Karpas-422 (cell line): ENCODE data around the gene HELZ. TPM values are rescaled to one million over a fixed set of nuclear protein-coding genes. Genes with fewer than 3 reads are reported as not detected.
"Not testable (repeated sequence)": the region's sequence is repeated elsewhere in the genome, so short reads cannot be mapped to it uniquely, and the experiment has no call there.

Experiments
- DNase-seq: peaks from one replicate; pipeline ENCODE4 v3.0.0-alpha.2; 2015
- H2AFZ ChIP-seq: fragments of 200-600 bp; sonication (generic); 2 replicates; pipeline ENCODE4 v1.6.1; 2014; ENCODE audit warnings: antibody characterized with exemption, low read length, mixed read lengths
- H3K27ac ChIP-seq: fragments of 200-600 bp; sonication (generic); 2 replicates; pipeline ENCODE4 v1.5.1; 2014; ENCODE audit warnings: mild to moderate bottlenecking, low read length, moderate library complexity
- H3K27me3 ChIP-seq: fragments of 200-600 bp; sonication (generic); 2 replicates; pipeline ENCODE4 v1.6.1; 2014; ENCODE audit warnings: low read length, mixed read lengths
- H3K36me3 ChIP-seq: fragments of 200-600 bp; sonication (generic); 2 replicates; pipeline ENCODE4 v1.6.1; 2014; ENCODE audit warnings: low read length, mixed read lengths; ENCODE audit not compliant: insufficient read depth
- H3K4me1 ChIP-seq: fragments of 200-600 bp; sonication (generic); 2 replicates; pipeline ENCODE4 v1.6.1; 2014; ENCODE audit warnings: mild to moderate bottlenecking, low read length, mixed read lengths
- H3K4me2 ChIP-seq: fragments of 200-600 bp; sonication (generic); 2 replicates; pipeline ENCODE4 v1.6.1; 2014; ENCODE audit warnings: low read length, low read depth, mild to moderate bottlenecking; ENCODE audit not compliant: poor library complexity, severe bottlenecking
- H3K4me3 ChIP-seq: fragments of 200-600 bp; sonication (generic); 2 replicates; pipeline ENCODE4 v1.5.1; 2014; ENCODE audit warnings: mild to moderate bottlenecking, antibody characterized with exemption, low read length, mixed read lengths
- H3K79me2 ChIP-seq: fragments of 200-600 bp; sonication (generic); 2 replicates; pipeline ENCODE4 v1.6.1; 2014; ENCODE audit warnings: mild to moderate bottlenecking, low read length, mixed read lengths
- H3K9ac ChIP-seq: fragments of 200-600 bp; sonication (generic); 2 replicates; pipeline ENCODE4 v1.6.0; 2014; ENCODE audit warnings: low read length
- H3K9me2 ChIP-seq: fragments of 200-600 bp; sonication (generic), shearing (Covaris generic); replicated peaks from 2 replicates; pipeline ENCODE4 v1.6.0; 2014; ENCODE audit warnings: mild to moderate bottlenecking, low read length, moderate library complexity; ENCODE audit not compliant: insufficient read depth
- H3K9me3 ChIP-seq: fragments of 300-700, 200-600 bp; sonication (generic); 2 replicates; pipeline ENCODE4 v1.6.1; 2014; ENCODE audit warnings: low read length, mixed read lengths
- H4K20me1 ChIP-seq: fragments of 200-600 bp; sonication (generic); 2 replicates; pipeline ENCODE4 v1.6.1; 2014; ENCODE audit warnings: mild to moderate bottlenecking, antibody characterized with exemption, low read length, low read depth; ENCODE audit not compliant: insufficient read depth
- total RNA-seq: library from RNA; depleted of rRNA; stranded (reverse); fragments of >200 nt; shearing (Covaris generic); gene quantifications from 2 replicates; pipeline ENCODE4 v1.2.3, GENCODE V29; 2014; ENCODE audit warnings: low replicate concordance; rRNA removed

The HELZ gene
- total RNA-seq, result 54.9 and 77.9 TPM in 2 replicates

- Histone ChIP-seq H2AFZ (peak within 1 kb of the TSS; percentile 100), H3K27me3 (no peaks in the 10 kb centered on the region)
Observed at GRCh38 chr17:67245073-67245693, at the start of gene HELZ. HELZ (minus strand) TSS chr17:67245196; CDS start chr17:67218804, 26,392 bp downstream.

GRCh38 chr17:67293251-67294203, 48.5 kb upstream of the HELZ start:
- no peaks in the 10 kb centered on the region for H3K36me3 ChIP-seq
- H4K20me1 ChIP-seq, result no peaks in the 10 kb centered on the region
- H3K9me3 ChIP-seq, result no peaks in the 10 kb centered on the region
- peak overlapping the region; percentile 51; the same call in 1 of the 2 replicates for H3K4me3 ChIP-seq
- H3K9ac ChIP-seq, result 0 out of 2 replicates have a peak overlapping the region, but pooled peaks have one; percentile 35
- H3K27me3 ChIP-seq, result no peaks in the 10 kb centered on the region
- peak overlapping the region; percentile 56 for H3K4me2 ChIP-seq
- H3K79me2 ChIP-seq, result no peaks in the 10 kb centered on the region
- H2AFZ ChIP-seq, result peak overlapping the region; percentile 78; the same call in 1 of the 2 replicates
- H3K27ac ChIP-seq, result no peak overlapping the region
- no peaks in the 10 kb centered on the region for H3K4me1 ChIP-seq
- H3K9me2 ChIP-seq, result no peaks in the 10 kb centered on the region
- peak; percentile 90 for DNase-seq

More at GRCh38 chr17:67245073-67245693, at the start of gene HELZ:
- peak within 1 kb of the TSS; percentile 82 for H3K4me2 ChIP-seq
- no peaks in the 10 kb centered on the region for H3K9me2 ChIP-seq
- peaks cover 16% of the 10 kb centered on the region; the same call in 1 of the 2 replicates for H3K36me3 ChIP-seq
- peak; percentile 94 for DNase-seq
- peak within 1 kb of the TSS; percentile 94 for H3K9ac ChIP-seq
- H3K79me2 ChIP-seq, result peaks cover 45% of the 10 kb centered on the region
- H3K4me1 ChIP-seq, result peaks cover 38% of the 10 kb centered on the region
- peaks cover 13% of the 10 kb centered on the region; the same call in 1 of the 2 replicates for H4K20me1 ChIP-seq
- no peaks in the 10 kb centered on the region for H3K9me3 ChIP-seq
- peak within 1 kb of the TSS; percentile 35 for H3K27ac ChIP-seq
- peak within 1 kb of the TSS; percentile 80 for H3K4me3 ChIP-seq

GRCh38 chr17:67290711-67291291, 45.8 kb upstream of the HELZ start:
- Histone ChIP-seq H3K9me2 (no peaks in the 10 kb centered on the region), H3K36me3 (no peaks in the 10 kb centered on the region), H4K20me1 (no peaks in the 10 kb centered on the region), H2AFZ (no peak overlapping the region), H3K9ac (no peak overlapping the region), H3K4me3 (no peak overlapping the region), H3K4me2 (no peak overlapping the region), H3K27me3 (no peaks in the 10 kb centered on the region), H3K27ac (no peak overlapping the region), H3K79me2 (no peaks in the 10 kb centered on the region), H3K4me1 (no peaks in the 10 kb centered on the region), H3K9me3 (no peaks in the 10 kb centered on the region)
- no peak for DNase-seq

- Histone ChIP-seq H3K36me3 (no peaks in the 10 kb centered on the region), H4K20me1 (no peaks in the 10 kb centered on the region), H3K27me3 (no peaks in the 10 kb centered on the region), H3K27ac (no peak overlapping the region), H3K79me2 (no peaks in the 10 kb centered on the region), H3K9me2 (no peaks in the 10 kb centered on the region), H3K4me2 (no peak overlapping the region), H3K9me3 (no peaks in the 10 kb centered on the region), H2AFZ (no peak overlapping the region), H3K4me1 (no peaks in the 10 kb centered on the region), H3K9ac (no peak overlapping the region), H3K4me3 (no peak overlapping the region)
- no peak for DNase-seq
Observed at GRCh38 chr17:67290244-67290643, 45.2 kb upstream of the HELZ start.

GRCh38 chr17:67289181-67289876, 44.3 kb upstream of the HELZ start:
- H3K4me1 ChIP-seq, result no peaks in the 10 kb centered on the region
- H4K20me1 ChIP-seq, result no peaks in the 10 kb centered on the region
- no peaks in the 10 kb centered on the region for H3K36me3 ChIP-seq
- no peaks in the 10 kb centered on the region for H3K9me3 ChIP-seq
- H3K9me2 ChIP-seq, result no peaks in the 10 kb centered on the region
- H3K4me2 ChIP-seq, result no peak overlapping the region
- no peak overlapping the region for H3K4me3 ChIP-seq
- H3K27ac ChIP-seq, result no peak overlapping the region
- no peaks in the 10 kb centered on the region for H3K79me2 ChIP-seq
- H2AFZ ChIP-seq, result no peak overlapping the region
- no peak for DNase-seq
- H3K27me3 ChIP-seq, result no peaks in the 10 kb centered on the region
- no peak overlapping the region for H3K9ac ChIP-seq

- H3K9ac ChIP-seq, H3K9me2 ChIP-seq, H3K4me2 ChIP-seq, H3K9me3 ChIP-seq, H2AFZ ChIP-seq, H3K27me3 ChIP-seq, H3K4me3 ChIP-seq, H3K27ac ChIP-seq, H3K4me1 ChIP-seq, H3K79me2 ChIP-seq, H4K20me1 ChIP-seq, DNase-seq, H3K36me3 ChIP-seq: not testable (repeated sequence)
Observed at GRCh38 chr17:67286826-67287225, 41.8 kb upstream of the HELZ start.

- H2AFZ ChIP-seq, result no peak overlapping the region
- no peaks in the 10 kb centered on the region for H3K4me1 ChIP-seq
Observed at GRCh38 chr17:67285360-67285759, 40.4 kb upstream of the HELZ start.

More at GRCh38 chr17:67285360-67285759, 40.4 kb upstream of the HELZ start:
- Histone ChIP-seq H3K36me3 (no peaks in the 10 kb centered on the region), H3K9me3 (no peaks in the 10 kb centered on the region), H3K79me2 (no peaks in the 10 kb centered on the region), H3K27me3 (no peaks in the 10 kb centered on the region), H3K4me3 (no peak overlapping the region), H4K20me1 (no peaks in the 10 kb centered on the region), H3K9ac (no peak overlapping the region), H3K9me2 (no peaks in the 10 kb centered on the region), H3K4me2 (no peak overlapping the region), H3K27ac (no peak overlapping the region)
- DNase-seq, result no peak
